C4-2B (cell line): ENCODE results near the gene ARV1.

ENCODE experiments used
- H3K27ac ChIP-seq: fragments of 450-650 bp; 2 replicates; pipeline ENCODE4 v1.5.1; 2017
- CTCF ChIP-seq: fragments of 450-650 bp; conservative IDR thresholded peaks from 2 replicates; pipeline ENCODE4 v1.5.1; 2017; ENCODE audit warnings: mild to moderate bottlenecking
- ZFX ChIP-seq: fragments of 450-650 bp; IDR thresholded peaks from 2 replicates; pipeline ENCODE4 v1.6.1; 2017

ARV1 gene

GRCh38 chr1:230940848-230941247 lies 38.0 kb upstream of the ARV1 start:
- no peak for TF ChIP-seq ZFX
- TF ChIP-seq CTCF = no peak
- no peak overlapping the region for H3K27ac ChIP-seq

GRCh38 chr1:230943048-230943593 lies 35.8 kb upstream of the ARV1 start:
- no peak overlapping the region for H3K27ac ChIP-seq
- no peak for TF ChIP-seq ZFX
- no peak for TF ChIP-seq CTCF

DNA sequence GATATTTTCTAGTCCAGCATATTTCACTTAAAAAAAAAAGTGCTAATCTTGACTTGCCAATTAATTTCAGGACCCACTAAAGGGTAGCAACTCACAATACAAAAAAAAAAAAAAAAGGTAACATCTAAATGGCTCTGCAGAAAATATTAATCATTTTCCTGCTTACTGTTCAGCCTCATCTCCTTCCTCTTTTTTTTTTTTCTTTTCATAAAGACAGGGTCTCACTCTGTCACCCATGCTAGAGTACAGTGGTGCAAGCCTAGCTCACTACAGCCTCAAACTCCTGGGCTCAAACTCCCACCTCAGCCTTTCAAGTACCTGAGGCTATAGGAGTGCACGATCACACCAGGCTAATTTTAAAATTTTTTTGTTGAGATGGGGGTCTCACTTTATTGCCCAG lies 30.6 kb upstream of the ARV1 start:
- no peak overlapping the region for H3K27ac ChIP-seq

GRCh38 chr1:230948903-230949302 lies 30.0 kb upstream of the ARV1 start:
- no peak overlapping the region for H3K27ac ChIP-seq
- TF ChIP-seq ZFX = no peak
- TF ChIP-seq CTCF = no peak

More for the DNA sequence above, 30.6 kb upstream of the ARV1 start:
- no peak for TF ChIP-seq CTCF
- TF ChIP-seq ZFX = no peak

DNA sequence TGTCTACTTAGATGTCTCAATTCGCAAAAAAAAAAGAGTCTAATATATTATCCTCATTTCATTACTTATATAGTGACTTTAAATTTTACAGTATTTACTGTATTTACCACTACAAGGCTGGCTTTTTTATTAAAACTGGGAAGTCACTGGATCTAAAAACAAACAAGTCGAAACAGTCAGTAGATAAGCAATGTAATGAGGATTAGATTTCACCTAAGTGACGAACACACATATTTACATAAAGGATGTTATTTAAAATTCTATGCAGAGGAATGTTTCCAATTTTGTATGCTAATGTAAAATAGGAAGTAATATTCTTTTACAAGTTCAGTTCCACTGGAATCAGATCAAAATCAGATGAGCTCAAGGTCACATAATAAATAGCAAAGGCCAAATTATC lies 28.5 kb upstream of the ARV1 start:
- H3K27ac ChIP-seq = no peak overlapping the region
- TF ChIP-seq ZFX = no peak
- no peak for TF ChIP-seq CTCF

DNA sequence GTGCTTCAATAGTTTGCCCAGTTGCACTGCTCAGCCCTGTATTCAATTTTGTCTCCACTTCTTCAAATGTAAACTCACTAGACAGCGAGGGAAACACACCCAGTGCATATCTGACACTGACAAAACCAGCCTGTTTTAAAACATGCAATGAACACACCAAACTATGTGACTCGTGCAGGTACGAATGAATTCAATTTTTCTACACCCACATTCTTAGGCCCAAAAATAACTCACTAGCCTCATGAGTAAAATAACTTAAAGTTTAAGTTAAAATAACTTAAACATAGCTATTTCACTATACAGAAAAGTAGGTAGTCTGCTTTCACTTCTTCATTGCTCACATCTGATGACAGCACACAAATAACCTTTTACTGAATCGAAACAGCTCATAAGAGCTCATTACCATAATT lies 21.3 kb upstream of the ARV1 start:
- no peak for TF ChIP-seq CTCF
- TF ChIP-seq ZFX = no peak
- no peak overlapping the region for H3K27ac ChIP-seq

DNA sequence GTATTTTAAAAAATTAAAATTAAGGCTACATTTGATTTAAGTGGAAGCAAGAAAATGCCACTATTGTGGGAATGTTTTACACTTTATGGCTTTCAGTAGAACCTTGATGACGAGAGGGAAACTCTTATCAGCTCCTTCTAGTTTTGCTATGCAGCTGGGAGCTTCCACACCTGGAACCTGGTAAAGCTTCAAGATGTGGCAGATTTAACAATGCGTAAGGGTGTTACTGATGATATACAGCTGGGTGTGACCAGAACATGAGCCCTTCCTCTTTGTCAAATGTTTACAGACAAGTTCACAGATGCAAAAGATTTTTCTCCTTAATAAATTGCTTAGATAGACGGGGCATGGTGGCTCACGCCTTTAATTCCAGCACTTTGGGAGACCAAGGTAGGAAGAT lies 20.5 kb upstream of the ARV1 start:
- TF ChIP-seq ZFX = no peak
- TF ChIP-seq CTCF = no peak
- H3K27ac ChIP-seq = no peak overlapping the region
